HG03135 (cell line): ENCODE data around the gene PER3.

Experiments used
- ATAC-seq: cut with Tn5 transposase; IDR thresholded peaks from one replicate; pipeline ENCODE4 v1.9.1; 2021; ENCODE audit warnings: mild to moderate bottlenecking, moderate library complexity; ENCODE audit not compliant: unreplicated experiment

The PER3 gene

DNA sequence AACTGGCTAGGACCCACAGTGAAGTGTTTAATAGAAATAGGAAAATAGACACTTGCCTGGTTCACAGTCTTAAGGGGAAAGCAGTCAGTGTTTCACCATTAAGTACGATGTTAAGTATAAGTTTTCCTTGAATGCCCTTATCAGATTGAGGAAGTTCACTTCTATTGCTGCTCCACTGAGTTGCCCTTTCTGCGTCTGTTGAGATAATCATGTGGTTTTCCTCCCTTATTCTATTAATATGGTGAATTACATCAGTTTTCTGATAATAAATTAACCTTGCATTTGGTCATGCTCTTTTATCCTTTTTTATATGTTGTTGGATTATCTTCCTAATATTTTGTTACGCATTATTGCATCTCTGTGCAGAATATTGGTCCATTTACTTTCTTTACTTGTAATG is 47.4 kb downstream of the PER3 start:
- ATAC-seq: no peak

DNA sequence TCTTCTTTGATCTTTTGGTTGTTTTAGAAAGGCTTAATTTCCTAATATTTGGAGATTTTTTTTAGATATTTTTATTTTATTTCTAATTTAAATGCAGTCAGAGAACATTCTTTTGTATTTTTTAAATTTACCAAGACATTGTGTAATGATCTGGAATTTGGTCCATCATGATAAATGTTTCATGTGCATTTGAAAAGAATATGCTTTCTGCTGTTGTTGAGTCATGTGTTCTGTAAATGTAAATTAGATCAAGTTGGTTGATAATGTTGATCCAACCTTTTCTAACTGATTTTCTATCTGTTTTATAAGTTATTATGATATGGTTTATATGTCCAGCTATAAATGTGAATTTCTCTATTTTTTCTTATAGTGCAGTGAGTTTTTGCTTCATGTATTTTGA is 48.9 kb downstream of the PER3 start:
- ATAC-seq: no peak

DNA sequence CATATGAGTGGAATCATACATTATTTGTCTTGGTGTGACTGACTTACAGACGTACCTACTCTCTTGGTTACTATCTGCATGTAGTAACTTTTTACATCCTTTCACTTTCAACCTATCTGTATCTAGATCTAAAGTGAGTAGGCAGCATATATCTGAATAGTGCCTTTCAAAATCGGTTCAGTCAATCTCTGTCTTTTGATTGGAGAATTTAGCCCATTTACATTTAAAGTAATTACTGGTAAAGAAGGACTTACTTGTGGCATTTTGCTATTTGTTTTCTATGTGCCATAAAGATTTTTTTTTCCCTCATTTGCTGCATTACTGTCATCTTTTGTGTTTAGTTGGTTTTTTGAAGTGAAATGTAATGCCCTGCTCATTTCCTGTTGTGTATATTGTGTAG is 54.6 kb downstream of the PER3 start:
- no peak for ATAC-seq

DNA sequence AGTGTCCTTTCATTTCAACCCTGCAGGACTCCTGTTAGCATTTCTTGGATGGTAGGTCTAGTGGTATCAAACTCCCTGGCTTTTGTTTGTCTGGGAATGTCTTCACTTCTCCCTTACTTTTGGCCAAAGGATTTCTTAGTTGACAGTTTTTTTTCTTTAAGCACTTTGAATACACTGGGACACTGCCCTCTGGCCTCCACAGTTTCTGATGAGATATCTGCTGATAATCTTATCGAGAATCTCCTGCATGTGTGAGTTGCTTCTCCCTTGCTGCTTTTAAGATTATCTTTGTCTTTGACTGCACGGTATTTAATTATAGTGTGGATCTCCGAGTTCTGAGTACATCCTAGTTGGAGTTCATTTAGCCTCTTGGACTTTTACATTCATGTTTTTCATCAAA is 55.4 kb downstream of the PER3 start:
- ATAC-seq: no peak

DNA sequence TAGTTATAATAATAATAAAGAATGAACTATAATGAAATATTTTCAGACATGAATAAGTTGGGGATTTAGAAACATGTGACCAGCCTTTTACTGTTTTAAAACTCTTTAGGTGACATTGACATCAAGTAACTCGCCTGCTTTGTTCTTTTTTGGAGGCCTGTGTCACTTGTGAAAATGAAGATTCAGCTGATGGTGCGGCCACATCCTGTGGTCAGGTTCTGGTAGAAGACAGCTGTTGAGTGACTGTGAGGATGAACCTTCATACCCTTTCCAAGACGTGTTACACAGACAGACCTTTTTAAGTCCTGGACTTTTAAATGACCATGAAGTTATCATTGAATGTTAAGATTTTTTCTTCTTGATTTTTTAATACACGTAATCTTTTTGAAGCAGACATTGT is 58.4 kb downstream of the PER3 start:
- no peak for ATAC-seq

DNA sequence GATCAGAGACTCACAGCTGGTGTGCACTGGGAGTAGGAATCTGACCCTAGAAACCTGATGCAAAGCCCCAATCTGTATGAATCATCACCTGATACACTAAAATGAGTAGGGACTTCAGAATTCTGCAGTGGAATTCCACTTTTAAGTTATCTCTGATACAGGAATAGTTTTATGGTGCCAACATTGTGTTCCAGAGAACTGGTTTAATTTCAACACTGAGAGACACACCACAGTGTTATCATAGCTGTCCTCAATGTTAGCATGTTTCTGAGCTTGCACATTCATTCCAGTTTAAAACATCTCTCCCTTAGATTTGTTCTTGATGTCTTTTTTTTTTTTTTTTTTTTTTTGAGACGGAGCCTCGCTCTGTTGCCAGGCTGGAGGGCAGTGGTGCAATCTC is 61.7 kb downstream of the PER3 start:
- no peak for ATAC-seq

DNA sequence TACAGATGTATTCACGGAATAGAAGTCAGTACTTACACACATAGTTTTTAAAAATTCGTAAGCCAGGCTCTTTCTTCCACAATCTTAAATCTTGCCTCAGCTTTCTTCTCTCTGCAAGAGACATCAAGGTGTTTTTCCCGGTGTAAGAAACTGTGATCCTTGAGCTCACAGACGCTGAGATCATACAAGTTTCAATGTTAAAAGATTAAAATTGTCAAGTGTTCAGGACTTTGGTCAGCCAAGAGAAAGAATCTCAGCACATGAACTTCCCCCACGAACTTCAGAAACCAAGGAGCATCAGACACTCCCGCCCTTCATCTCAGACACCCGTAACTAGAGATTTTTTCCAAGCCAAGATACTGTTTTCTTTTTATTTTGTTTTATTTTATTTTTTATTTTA is 62.6 kb downstream of the PER3 start:
- no peak for ATAC-seq

DNA sequence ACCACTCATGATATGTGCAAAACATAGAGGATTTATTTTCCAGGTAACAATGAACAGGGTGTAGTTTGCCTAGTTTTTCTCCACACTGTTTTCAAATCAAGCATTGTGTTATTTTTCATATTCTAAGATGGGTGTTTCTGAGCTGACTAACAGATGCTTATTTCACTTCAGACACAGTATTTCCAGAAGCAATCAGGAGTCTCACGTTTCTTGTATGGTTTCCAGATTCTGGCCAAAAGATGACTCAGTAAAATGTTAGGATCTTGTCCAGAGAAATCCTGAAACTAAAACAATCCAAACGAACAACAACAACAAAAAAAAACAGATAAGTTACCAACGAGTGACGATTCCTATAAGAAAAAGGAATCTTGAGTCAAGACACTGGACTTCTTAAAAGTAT is 63.5 kb downstream of the PER3 start:
- ATAC-seq: no peak

DNA sequence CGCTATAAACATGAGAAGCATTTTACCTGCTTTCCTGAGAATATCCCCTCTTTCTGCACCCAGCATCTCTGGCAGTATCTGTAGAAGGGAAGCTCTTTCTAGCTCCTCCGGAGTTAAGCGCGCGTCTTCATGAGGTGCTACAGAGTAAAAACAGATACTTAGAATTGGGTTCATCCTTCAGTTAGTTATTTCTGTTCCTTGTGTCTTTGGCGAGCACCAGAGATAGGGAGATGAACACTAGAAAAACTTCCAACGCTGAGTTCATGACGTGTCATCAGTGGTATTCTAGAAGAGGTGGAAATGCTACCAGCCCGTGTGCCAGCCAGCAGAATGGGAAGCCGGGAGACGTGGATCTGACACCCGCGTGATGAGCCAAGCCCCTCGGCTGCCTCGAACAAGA is 66.7 kb downstream of the PER3 start:
- no peak for ATAC-seq

DNA sequence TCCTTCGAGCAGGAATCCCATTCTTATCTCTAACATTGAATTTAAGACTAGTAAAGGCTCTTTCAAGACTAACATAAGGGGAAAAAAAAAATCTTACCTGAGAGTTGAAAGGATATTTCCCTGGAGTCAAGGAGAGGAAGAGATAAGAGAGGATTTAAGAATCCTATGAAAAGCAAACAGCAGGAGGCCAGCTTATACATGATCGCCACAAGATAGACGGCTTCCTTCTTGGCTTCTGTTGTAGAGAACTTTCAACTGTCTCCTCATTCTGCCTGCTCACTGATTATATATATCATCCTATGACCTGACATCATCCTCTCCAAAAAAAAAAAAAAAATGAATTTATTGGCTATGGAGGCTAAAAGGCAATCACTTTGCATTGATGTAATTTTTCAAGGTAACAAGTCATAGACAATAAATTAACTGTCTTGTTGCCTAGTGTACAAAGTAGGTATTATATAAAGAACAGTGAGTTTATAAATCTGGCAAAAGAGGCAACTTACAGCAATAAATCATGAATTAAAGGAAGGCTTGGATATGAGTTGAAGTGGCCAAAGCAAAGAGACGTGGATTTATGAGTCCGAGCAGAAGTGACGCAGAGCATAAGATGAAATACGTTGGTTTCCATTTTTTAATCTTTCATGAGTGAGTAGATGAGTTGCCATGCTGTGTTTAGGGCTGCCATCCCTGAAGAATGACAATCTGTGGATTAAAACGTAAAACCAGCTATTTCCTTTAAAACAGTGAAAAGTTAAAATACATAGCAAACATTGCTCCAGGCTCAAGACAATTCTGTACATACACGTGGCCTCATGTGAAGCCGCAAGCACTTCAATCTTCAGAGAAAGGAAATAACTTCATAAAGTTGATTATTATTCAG is 69.0 kb downstream of the PER3 start, which contains the start of gene UTS2:
UTS2 (minus strand) TSS at position 262 of the 880 bp plus-strand sequence; CDS start at position 200, 62 bp downstream.
- no peak for ATAC-seq

DNA sequence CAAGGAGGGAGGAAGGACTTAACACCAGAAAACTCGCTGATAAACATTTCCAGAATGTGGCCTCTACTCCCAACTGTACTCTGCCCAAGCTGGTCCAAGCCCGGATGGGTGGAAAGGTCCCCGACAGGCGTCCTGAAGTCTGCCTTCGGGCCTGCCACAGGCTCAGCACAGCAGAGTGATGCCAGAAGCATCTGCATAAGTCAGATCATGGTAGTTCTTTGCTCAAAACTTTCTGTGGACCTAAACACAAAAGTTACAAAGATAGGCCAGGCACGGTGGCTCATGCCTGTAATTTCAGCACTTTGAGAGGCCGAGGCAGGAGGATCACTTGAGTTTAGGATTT is 69.6 kb downstream of the PER3 start:
- no peak for ATAC-seq

DNA sequence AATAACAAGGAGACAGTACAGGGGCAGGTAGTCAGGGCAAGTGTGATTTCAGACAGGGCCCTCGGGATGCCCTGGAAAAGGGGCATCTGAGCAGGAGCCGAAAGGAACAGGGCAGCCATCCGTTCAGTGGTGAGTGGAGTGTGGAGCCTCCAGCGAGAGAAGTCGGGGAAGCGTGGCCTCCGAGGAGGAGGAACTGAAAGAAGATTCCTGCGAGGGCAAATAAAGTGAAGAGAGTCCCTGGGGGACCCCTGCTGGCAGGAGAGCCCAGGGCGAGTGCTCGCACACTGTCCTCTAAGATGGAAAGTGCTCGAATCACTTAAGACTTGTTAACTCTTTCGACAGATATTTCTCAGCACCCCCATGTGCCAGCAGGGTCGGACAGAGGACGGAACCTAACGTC is 72.3 kb downstream of the PER3 start:
- ATAC-seq: no peak

DNA sequence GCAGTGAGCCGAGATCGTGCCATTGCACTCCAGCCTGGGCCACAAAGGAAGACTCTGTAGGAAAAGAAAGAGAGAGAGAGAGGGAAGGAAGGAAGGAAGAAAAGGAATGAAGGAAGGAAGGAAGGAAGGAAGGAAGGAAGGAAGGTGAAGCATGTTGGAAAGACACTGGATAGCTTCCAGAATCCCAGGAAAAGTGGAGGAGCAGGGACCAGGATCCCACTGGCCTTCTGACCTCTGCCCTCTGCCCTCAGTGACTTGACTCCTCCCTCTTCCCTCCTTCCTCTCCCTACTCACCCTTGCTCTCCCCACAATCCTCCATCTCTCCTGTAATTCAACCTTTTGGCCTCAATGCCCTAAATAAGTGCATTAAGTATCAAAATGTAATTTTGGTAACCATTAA is 72.9 kb downstream of the PER3 start:
- no peak for ATAC-seq

DNA sequence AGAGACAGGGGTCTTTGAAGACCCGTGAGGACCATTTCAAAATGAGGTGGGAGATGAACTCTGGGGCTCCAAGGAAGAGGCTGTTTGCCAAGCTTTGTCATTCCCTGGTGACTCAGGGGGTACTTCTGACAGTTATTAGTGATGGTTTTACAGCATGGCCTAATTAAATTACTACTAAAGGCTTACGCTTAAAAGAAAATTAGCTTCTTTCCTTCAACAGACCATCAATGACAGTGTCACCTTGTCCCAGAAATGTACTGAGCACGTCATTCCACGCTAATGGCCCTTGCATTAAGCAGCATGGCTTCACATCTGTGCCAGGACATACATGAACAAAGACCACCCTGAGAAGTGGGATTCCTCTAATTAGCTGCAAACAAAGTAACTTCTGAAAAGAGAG is 73.9 kb downstream of the PER3 start:
- ATAC-seq: no peak

DNA sequence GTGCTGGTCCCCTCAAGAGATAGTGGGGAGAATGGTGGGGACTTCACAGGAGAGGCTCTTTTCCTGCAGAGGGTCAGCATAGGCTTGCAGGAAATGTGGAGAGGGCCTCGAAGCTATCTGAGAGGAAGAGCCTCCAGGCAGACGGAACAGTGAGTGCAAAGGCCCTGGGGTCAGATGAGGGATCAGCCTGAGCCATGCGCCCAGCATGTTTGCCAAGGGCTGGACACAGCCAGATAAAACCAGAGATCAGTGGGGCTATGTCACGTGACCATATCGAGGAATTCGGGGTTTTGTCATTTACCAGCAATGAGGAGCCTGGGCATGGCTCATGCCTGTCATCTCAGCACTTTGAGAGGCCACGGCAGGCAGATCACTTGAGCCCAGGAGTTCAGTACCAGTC is 75.3 kb downstream of the PER3 start:
- ATAC-seq: no peak

DNA sequence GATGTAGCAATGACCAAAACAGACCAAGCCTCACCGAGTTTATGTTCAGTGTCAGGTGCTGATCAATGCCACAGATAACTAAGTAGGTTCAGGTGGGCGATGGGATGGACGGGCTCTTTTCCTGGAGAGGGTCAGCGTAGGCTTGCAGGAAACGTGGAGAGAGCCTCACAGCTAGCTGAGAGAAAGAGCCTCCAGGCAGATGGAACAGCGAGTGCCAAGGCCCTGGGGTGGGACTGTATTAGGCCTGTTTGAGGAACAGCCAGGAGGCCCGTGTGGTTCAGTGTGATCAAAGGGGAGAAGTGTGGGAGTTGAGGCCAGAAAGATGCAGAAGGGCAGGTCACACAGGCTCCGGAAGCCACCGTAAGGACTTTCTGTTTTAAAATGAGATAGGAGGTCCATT is 76.0 kb downstream of the PER3 start:
- ATAC-seq: no peak

DNA sequence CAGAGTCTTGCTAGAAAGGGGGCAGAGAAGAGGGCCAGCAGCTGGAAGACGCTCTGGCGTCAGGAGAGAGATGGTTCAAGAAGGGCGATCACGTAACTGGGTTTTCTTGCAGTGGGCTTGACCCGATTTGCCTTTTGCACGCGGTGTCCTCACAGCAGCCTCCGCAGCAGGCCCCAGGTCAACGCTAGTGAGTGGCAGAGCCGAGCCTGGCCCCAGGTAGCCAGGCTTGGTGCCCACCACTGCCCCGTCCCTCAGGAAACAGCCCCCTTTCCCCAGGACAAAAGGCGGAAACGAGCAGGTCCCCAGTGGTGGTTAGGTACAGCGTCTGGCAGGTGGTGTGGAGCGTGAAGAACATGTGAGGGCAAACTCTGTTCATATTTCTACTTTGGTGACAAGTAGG is 77.4 kb downstream of the PER3 start:
- ATAC-seq: no peak

DNA sequence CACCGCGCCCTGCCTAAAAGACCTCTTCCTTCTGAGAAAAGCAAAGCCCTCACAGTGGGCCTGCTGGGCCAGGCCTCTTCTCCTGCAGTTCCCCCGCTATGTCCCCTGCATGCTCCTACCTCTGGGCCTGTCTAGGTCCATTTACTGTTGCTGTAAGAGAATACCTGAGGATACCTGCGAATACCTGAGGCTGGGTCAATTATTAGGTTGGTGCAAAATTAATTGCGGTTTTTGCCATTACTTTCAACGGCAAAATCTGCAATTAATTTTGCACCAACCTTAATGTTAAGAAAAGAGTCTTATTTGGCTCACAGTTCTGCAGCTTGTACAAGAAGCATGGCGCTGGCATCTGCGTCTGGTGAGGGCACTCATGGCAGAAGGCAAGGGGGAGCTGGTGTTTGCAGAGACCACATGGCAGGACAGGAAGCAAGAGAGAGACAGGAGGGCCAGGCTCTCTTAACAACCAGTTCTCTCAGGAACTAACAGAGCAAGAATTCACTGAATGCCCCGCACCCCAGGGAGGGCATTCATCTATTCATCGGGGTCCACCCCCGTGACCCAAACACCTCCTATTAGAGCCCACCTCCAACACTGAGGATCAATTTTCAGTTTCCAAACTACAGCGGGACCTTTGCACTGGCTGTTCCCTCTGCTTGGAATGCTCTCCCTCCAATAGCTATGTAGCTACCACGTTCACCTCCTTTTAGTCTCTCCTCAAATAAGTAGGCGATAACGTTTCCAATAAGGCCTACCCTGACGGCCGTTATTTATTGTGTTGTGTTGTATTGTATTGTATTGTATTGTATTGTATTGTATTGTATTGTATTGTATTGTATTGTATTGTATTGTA is 78.3 kb downstream of the PER3 start:
- no peak for ATAC-seq

DNA sequence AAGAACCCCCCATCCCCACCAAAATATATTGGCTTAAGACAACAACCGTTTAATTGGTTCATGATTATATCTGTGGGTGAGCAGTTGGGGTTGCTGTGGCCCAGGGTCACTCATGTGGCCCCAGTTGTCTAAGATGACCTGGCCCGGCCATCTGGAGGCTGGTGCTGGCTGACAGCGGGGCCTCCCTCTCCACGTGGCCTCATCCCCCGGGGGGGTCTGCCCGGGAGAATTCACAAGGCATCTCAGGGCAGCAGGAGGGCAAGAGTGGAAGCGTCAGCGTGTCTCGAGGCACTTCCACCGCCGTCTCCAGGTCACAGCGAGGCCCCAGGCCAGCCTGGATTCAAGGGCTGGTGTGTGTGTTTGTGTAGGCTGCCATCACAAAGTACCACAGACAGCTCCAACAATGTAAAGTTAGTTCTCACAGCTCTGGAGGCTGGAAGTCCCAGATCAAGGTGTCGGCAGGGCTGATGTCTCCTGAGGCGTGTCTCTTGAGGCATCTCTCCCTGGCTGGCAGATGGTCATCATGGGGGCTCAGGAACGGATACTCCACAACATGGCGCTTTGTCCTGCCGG is 79.8 kb downstream of the PER3 start:
- no peak for ATAC-seq

DNA sequence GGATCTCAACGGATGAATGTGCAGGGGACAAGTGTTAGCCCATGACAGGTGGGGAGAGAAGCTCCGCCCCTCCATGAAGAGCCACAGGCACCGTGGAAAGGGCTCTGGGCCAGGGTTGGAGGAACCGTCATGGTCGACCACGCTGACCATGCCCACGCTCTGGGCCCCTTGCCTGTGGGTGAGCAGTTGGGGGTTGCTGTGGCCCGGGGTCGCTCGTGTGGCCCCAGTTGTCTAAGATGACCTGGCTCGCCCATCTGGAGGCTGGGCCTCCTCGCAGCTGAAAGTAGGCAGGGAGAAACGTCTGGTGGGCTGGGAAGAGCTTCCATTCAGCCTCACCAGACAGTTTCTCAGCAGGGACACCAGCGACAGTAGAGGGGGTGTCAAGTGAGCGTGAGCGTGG is 81.9 kb downstream of the PER3 start:
- ATAC-seq: no peak

DNA sequence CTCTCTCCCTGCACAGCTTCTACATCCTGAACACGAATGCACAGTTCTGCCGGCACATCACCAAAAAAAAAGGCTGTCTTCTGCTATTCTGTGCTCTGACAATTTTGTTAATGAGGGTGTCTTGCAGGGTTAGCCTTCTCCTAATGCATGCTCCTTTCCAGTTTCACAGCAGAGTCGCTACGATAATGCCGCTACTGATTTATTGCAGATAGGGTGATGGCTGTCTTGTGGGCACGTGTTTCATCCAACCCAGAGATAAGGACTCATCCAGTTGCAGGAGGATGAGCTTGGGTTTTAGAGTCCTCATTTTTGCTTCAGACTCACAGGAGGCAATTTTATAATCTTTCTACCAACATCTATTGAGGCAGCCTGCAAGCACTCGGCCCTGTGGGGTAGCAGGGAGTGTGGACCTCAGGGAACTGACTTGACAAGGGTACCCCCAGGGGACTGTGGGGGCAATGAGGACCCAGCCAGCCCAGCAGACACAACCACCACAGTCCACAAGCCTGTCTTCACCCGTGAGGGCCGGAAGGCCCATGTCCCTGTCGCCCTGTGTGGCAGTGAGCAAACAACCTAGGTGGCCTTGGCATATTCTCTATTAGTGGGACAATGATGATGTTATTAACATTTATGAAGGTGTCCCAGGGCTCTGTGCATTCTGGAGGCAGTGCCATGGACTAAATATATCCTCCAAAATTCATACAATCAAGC is 84.1 kb downstream of the PER3 start:
- ATAC-seq: no peak
